NCI-H2196 (cell line): Measurements from ENCODE around the gene PITPNB.

ENCODE experiments used
- DNase-seq: peaks from one replicate; lab custom pipeline; 2025; ENCODE audit not compliant: unreplicated experiment; lab: John Stamatoyannopoulos, UW

PITPNB gene

GRCh38 chr22:27804470-27805297 lies 114.4 kb downstream of the PITPNB start:
- DNase-seq: peak; percentile 17

- no peak for DNase-seq
Measured at GRCh38 chr22:27803841-27804415, 115.1 kb downstream of the PITPNB start.

- DNase-seq: no peak
Measured at GRCh38 chr22:27802346-27803073, 116.5 kb downstream of the PITPNB start.
